Glutamatergic neuron (in vitro differentiated cells): Measurements from ENCODE around the gene OGFR. TPM values are rescaled to one million over a fixed set of nuclear protein-coding genes. Genes with fewer than 3 reads are reported as not detected.

ENCODE experiments used
- DNase-seq: peaks from one replicate; pipeline ENCODE4 v3.0.0; 2022
- H3K27ac Mint-ChIP-seq: one replicate; pipeline ENCODE4 v1.8.0; 2020; ENCODE audit warnings: mild to moderate bottlenecking, mixed read lengths, inconsistent platforms; ENCODE audit not compliant: unreplicated experiment
- H3K27me3 Mint-ChIP-seq: one replicate; pipeline ENCODE4 v1.8.0; 2020; ENCODE audit warnings: mild to moderate bottlenecking, moderate library complexity, mixed read lengths, inconsistent platforms; ENCODE audit not compliant: unreplicated experiment
- H3K36me3 Mint-ChIP-seq: one replicate; pipeline ENCODE4 v1.8.0; 2020; ENCODE audit warnings: mild to moderate bottlenecking, mixed read lengths, inconsistent platforms; ENCODE audit not compliant: unreplicated experiment
- H3K4me1 Mint-ChIP-seq: one replicate; pipeline ENCODE4 v1.8.0; 2020; ENCODE audit warnings: mild to moderate bottlenecking, low read depth, mixed read lengths, inconsistent platforms; ENCODE audit not compliant: unreplicated experiment
- H3K4me3 Mint-ChIP-seq: one replicate; pipeline ENCODE4 v1.8.0; 2020; ENCODE audit warnings: mild to moderate bottlenecking, mixed read lengths, inconsistent platforms; ENCODE audit not compliant: unreplicated experiment
- H3K9me3 Mint-ChIP-seq: one replicate; pipeline ENCODE4 v1.8.0; 2020; ENCODE audit warnings: mild to moderate bottlenecking, moderate library complexity, mixed read lengths, inconsistent platforms; ENCODE audit not compliant: unreplicated experiment
- CTCF ChIP-seq: fragments of 200-600 bp; sonication (generic); IDR thresholded peaks from one replicate; pipeline ENCODE4 v1.5.0; 2021; ENCODE audit not compliant: partially characterized antibody, unreplicated experiment
- total RNA-seq: library from RNA; stranded (reverse); fragmentation: NEBNext Ultra II Directional; extraction: Animal tissue kit (Norgen Biotek cat#: 25700); gene quantifications from one replicate; pipeline ENCODE4 v1.2.1, GENCODE V29; 2021; ENCODE audit not compliant: unreplicated experiment

Gene OGFR
- total RNA-seq, 1 donor from 2014 or later, result 70.5 TPM

GRCh38 chr20:62787321-62787720, 17.3 kb upstream of the OGFR start:
- Mint-ChIP-seq H3K4me3 (no peak overlapping the region), H3K27ac (no peak overlapping the region), H3K36me3 (peaks cover 6% of the 10 kb centered on the region), H3K27me3 (peaks cover 4% of the 10 kb centered on the region), H3K4me1 (peaks cover 29% of the 10 kb centered on the region), H3K9me3 (peaks cover 2% of the 10 kb centered on the region)
- DNase-seq, result no peak
- no peak for TF ChIP-seq CTCF

DNA sequence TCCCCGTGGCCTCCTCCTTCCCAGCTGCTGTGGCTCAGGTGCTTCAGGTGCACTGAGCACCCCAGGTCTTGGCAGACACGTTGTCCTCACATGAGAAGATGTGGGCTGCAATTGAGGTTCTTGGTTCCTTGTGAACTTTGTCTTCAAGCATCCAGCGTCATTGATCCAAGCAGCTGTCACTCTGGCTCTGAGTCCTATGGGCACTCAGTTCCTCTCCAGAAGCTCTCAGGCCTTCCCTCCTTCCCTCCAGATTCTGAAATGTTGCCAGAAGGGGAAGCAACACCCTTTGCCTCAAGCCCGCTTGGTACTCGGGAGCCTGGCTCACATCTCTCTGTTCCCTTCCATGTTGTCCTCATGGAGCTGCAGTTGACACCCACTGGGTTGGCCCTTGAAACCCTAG, 16.8 kb upstream of the OGFR start:
- Mint-ChIP-seq H3K4me3 (no peak overlapping the region), H3K36me3 (peaks cover 6% of the 10 kb centered on the region)

GRCh38 chr20:62788607-62789006, 16.0 kb upstream of the OGFR start:
- Mint-ChIP-seq H3K36me3 (peaks cover 6% of the 10 kb centered on the region), H3K4me3 (no peak overlapping the region), H3K9me3 (peaks cover 2% of the 10 kb centered on the region), H3K4me1 (peaks cover 22% of the 10 kb centered on the region), H3K27me3 (no peaks in the 10 kb centered on the region), H3K27ac (peak overlapping the region; percentile 29)
- TF ChIP-seq CTCF, result no peak
- no peak for DNase-seq

More for the DNA sequence above, 16.8 kb upstream of the OGFR start:
- no peak overlapping the region for H3K27ac Mint-ChIP-seq
- H3K9me3 Mint-ChIP-seq, result peaks cover 2% of the 10 kb centered on the region
- no peak for TF ChIP-seq CTCF
- H3K4me1 Mint-ChIP-seq, result peaks cover 24% of the 10 kb centered on the region
- no peak for DNase-seq
- no peaks in the 10 kb centered on the region for H3K27me3 Mint-ChIP-seq

- peaks cover 6% of the 10 kb centered on the region for H3K36me3 Mint-ChIP-seq
- no peak overlapping the region for H3K4me3 Mint-ChIP-seq
- no peak for DNase-seq
- no peaks in the 10 kb centered on the region for H3K27me3 Mint-ChIP-seq
- TF ChIP-seq CTCF, result no peak
- peaks cover 20% of the 10 kb centered on the region for H3K4me1 Mint-ChIP-seq
- H3K27ac Mint-ChIP-seq, result no peak overlapping the region
- peaks cover 2% of the 10 kb centered on the region for H3K9me3 Mint-ChIP-seq
These were observed 14.6 kb upstream of the OGFR start for GRCh38 chr20:62790075-62790474.

DNA sequence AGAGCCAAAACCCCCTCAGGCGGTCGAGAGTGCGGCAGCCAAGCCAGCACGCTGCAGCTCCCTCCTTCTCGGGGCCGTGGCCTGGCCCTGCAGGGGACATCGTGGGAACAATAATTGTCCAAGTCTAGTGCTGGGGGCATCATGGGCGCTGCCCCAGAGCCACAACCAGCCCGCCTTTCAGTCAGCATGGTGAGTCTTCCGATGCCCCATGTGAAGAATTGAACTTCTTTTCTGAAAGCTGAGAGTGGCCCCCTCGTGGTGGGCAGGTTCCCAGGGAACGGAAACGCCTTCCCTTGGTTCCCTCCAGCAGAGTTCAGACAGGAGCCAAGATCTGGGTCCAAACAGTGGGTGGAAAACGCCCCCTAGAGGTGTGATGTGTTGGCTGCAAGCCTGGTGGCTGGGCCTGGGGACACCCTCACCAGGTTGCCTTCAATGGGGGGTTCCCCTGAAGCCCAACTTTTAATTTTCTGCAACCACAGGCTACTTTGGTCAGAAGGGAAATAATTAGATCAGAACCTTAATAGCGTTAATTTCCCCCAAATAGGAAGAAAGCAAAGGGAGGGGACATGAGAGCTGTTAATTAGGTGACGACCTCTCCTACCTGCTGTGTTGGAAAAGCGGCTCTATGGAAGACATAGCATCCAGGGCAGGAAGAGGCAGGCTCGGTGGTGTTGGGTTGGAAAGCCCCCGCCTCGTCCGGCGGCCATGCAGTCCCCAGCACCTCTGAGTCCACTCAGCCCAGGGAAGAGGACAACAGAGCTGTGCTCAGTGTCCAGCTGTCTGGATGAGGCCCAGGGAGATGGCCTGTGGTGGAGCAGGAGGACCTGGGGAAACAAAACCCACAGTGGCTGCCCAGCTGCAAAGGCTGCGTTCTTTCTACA, 13.1 kb upstream of the OGFR start:
- H3K27ac Mint-ChIP-seq, result no peak overlapping the region
- peaks cover 4% of the 10 kb centered on the region for H3K9me3 Mint-ChIP-seq
- peak; percentile 96 for TF ChIP-seq CTCF
- H3K4me1 Mint-ChIP-seq, result peaks cover 15% of the 10 kb centered on the region
- H3K4me3 Mint-ChIP-seq, result peak overlapping the region; percentile 50
- peak; percentile 86 for DNase-seq
- H3K36me3 Mint-ChIP-seq, result peaks cover 6% of the 10 kb centered on the region
- peaks cover 4% of the 10 kb centered on the region for H3K27me3 Mint-ChIP-seq
